Measurements from ENCODE around the gene SELENBP1. TPM values are rescaled to one million over a fixed set of nuclear protein-coding genes. Genes with fewer than 3 reads are reported as not detected.
A peak's percentile ranks its signal among the peaks of the same experiment; 100 is the strongest.

The SELENBP1 gene
- total and polyA plus RNA-seq, 9 of the 15 experiments (the other 6 are each of a cell fraction or from before 2014, with no cell fraction given): 25.8 to 81.2 (median 47.1) TPM

DNA sequence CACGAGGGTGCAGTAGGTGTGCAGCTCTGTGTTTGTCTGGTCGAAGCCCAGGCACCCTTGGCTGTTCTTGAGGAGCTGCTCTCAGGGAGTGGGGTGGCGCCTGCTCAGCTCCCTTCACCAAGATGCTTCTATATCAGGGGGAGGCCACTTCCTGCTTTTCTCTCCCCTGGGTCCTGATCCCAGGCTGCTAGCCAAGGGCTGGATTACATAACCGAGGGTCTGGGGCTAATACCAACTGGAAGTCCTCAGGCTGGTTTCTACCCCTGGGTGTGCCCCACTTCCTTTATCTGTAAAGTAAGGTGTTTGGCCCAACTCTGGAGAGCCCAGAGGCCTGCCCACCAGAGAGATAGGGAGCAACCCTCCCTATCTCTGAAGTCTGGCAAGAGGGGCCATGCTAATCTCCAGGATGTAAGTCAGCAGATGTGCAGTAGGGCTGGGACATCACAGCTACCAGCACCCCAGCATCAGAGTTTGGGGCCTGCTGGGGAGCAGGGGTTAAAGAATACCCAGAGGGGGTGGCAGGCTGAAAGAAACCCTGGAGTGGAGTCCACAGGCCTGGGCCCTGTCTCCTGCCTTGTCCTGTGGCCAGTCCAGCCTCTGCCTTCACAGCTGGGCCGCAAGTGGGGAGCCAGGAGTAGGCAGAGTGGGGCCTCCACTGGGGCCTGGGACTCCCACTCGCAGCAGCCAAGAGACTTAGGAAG lies 2.1 kb downstream of the SELENBP1 start (continued):
- TF ChIP-seq MYBL2 (IDR thresholded peaks at IDR 0.05; ENCODE audit: low read depth): no peak
- TF ChIP-seq MYBL2 (CRISPR knock-in tag; IDR thresholded peaks at IDR 0.05; ENCODE audit: borderline replicate concordance): no peak
- TF ChIP-seq TEAD4 (IDR thresholded peaks at IDR 0.05; ENCODE audit: low read length): peak; percentile 23; the same call in 1 of the 2 replicates
- no peak for TF ChIP-seq TEAD4 (CRISPR knock-in tag; IDR thresholded peaks at IDR 0.05; ENCODE audit: borderline replicate concordance)
- peak; percentile 35; the same call in 1 of the 2 replicates for TF ChIP-seq TAL1 (IDR thresholded peaks at IDR 0.05)
- peak; percentile 59 to 64 for TF ChIP-seq NRF1 (conservative IDR thresholded peaks at IDR 0.05 in 1 of 2, IDR thresholded peaks at IDR 0.05 in 1 of 2)
- TF ChIP-seq, protein P1, sequence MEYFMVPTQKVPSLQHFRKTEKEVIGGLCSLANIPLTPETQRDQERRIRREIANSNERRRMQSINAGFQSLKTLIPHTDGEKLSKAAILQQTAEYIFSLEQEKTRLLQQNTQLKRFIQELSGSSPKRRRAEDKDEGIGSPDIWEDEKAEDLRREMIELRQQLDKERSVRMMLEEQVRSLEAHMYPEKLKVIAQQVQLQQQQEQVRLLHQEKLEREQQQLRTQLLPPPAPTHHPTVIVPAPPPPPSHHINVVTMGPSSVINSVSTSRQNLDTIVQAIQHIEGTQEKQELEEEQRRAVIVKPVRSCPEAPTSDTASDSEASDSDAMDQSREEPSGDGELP (CRISPR knock-in tag; IDR thresholded peaks at IDR 0.05; ENCODE audit: borderline replicate concordance): peak; percentile 72
- peak; percentile 51; the same call in 1 of the 2 replicates for TF ChIP-seq DPF2 (IDR thresholded peaks at IDR 0.05)
- 0 out of 2 replicates have a peak, but pooled peaks have one; percentile 33 for TF ChIP-seq SMARCE1 (IDR thresholded peaks at IDR 0.05)
- peak in 1 of 2 experiments; percentile 28; a peak in 1 of 4 replicates for TF ChIP-seq KDM1A (IDR thresholded peaks at IDR 0.05)
- TF ChIP-seq NCOR1 (IDR thresholded peaks at IDR 0.05): peak; percentile 79; the same call in 1 of the 2 replicates
- no peak for TF ChIP-seq GTF2A2 (tag; IDR thresholded peaks at IDR 0.05)
- 0 out of 2 replicates have a peak, but pooled peaks have one; percentile 17 for TF ChIP-seq ZBTB7A (IDR thresholded peaks at IDR 0.05; ENCODE audit: borderline replicate concordance, control insufficient read depth, low read depth, low read length)
- TF ChIP-seq CBFA2T3 (IDR thresholded peaks at IDR 0.05): peak; percentile 89
- peak; percentile 51 for TF ChIP-seq RBBP5 (IDR thresholded peaks at IDR 0.05; ENCODE audit: borderline replicate concordance, insufficient read depth, low read length, poor library complexity, severe bottlenecking)
